GM20431 (cell line): ENCODE data around the gene SHPK.
"Not testable (repeated sequence)": the region's sequence is repeated elsewhere in the genome, so short reads cannot be mapped to it uniquely, and the experiment has no call there.

Source experiments
- in situ Hi-C: fragments of 300-500 bp; cut with MseI, MboI; formaldehyde crosslinking; loops from one replicate; pipeline ENCODE4 v1.15.0; 2020; ENCODE audit warnings: low sequenced_read_pairs; ENCODE audit not compliant: unreplicated experiment

Gene SHPK

GRCh38 chr17:3594051-3594800, 41.8 kb downstream of the SHPK start:
- in situ Hi-C loops: no loop called here

DNA sequence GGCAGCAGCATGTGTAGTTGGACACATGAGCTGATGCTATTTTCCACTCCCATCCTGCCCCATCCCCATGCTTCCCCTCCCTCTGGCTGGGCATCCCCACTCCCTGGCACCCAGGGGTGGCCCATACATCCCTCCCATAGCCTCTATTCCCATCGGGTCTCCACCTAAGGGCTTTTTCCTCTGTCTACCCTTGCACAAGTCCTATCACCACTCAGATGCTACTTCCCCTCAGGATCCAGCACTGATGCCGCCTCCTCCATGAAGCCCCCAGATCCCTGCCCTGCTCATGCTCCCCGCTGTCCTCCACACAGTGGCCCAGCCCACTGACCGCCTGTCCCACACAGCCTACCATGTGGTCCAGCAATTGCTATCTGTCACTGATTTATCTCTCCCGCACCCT, 42.7 kb downstream of the SHPK start:
- in situ Hi-C loops: no loop called here

DNA sequence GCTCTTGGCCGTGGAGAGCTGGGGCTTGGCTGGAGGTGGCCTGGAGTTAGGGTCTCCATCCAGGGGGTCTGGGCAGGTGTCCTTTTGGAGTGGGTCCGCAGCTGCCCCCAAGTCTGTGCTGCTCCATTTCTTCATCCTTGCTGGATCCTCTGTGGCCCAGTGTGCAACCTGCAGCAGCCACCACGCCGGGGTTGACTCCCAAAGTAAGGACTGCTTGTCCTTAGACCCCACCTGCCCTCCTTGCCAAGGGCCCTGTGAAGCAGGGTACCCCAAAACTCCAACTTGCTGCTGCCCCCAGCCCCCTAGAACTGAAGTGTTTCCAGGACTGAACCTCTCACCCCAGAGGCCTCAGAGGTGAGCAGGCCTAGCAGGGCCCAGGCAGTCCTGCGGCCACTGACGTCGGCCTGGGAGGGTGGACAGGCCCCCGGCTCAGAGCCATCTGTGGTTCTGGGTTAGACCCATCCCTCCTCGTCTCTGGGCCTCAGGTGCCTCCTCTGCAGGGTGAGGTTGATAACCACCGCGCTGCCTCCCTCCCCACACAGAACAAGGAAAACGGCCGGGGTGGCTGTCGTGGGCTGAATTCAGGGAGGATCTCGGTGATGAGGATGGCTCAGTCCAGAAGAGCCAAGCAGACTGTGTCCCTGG, 43.7 kb downstream of the SHPK start:
- in situ Hi-C loops: no loop called here

GRCh38 chr17:3590768-3591167, 45.3 kb downstream of the SHPK start:
- in situ Hi-C loops: no loop called here

- in situ Hi-C loops: no loop called here
Observed at GRCh38 chr17:3590231-3590630, 45.8 kb downstream of the SHPK start.

DNA sequence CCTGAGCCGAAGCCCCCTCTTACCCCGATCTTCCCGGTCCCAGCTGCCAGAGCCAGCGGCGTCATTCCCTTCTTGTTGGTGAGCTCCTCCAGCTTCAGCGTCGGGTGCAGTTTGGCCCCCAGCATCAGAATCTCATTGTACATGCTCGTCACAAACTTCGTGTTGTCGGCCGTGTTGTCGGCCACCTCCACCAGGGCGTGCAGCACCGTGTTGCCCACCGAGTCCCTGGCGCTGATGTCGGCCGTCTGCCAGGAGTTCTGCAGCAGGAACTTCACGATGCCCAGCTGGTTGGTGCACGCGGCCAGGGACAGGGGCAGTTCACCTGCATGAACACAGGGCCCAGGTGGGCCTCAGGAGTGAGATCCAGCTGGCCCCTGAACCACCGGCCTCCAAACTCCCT, 46.3 kb downstream of the SHPK start:
- in situ Hi-C loops: no loop called here

DNA sequence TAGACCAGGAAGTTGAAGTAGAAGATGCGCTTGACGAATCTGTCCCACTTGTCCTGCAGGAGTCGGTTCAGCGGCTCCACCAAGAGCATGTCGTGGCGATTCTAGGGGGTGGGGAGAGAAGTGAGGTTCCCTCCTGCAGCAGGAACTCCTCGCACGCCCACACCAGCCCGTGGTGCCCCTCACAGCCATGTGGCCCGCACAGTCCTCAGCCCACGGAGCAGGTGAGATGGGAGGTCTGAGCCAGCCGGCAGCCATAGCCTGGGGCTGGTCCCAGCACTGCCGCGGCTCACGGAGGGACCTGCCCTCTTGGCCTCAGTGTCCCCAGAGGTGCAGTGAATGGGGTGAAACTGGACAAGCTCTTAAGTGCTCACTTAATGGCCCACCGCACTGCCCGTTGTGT, 50.2 kb downstream of the SHPK start:
- in situ Hi-C loops: no loop called here

DNA sequence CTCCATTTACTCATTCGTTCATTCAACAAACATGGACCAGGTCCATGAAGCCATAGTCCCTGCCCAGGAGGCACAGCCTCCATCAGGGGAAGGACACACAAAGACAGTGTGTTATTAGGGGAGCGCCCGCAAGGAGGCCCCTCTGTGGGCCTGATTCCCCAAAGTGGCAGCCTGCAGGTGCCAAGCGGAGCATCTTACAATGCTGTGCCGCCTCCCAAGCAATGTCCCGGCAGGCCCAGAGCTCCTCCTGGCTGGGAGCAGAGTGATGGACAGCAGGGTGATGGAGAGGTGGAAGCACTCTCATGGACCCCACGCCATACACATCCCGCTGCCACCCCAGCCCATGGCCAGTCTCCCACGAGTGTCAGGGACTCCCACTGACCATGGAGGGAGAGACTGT, 52.6 kb downstream of the SHPK start:
- in situ Hi-C loops: no loop called here

DNA sequence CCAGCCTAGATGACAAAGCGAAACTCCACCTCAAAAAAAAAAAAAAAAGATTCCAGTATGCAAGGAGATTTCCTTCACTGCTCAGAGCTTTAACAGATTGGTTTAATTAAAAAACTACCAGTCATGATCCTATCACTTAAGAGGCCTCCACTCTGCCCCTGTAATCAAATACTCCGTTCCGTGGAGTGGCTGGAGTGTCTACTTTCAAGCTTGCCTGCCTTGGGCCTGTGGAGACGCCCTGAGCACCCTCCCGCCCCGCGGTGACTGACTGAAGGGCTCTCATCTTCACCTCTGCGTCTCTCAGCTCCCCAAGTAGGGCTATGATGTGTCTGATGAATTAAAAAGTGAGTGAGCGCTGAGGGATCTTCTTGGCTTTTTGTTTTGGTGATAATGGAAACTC, 53.1 kb downstream of the SHPK start:
- in situ Hi-C loops: no loop called here

DNA sequence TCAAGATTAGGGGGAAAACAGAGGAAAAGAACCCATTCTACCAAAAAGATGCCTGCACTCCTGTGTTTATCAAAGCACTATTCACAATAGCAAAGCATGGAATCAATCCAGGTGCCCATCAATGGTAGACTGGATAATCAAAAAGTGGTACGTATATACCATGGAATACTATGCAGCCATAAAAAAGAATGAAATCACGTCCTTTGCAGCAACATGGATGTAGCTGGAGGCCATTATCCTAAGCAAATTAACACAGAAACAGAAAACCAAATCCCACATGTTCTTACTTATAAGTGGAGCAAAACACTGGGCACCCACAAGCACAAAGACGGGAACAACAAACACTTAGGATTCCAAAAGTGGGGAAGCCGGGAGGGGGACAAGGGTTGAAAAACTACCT, 57.4 kb downstream of the SHPK start:
- in situ Hi-C loops: not testable (repeated sequence)

GRCh38 chr17:3576970-3577369, 59.1 kb downstream of the SHPK start:
- in situ Hi-C loops: no loop called here

- in situ Hi-C loops: no loop called here
Observed at GRCh38 chr17:3575511-3575910, 60.5 kb downstream of the SHPK start.

GRCh38 chr17:3574231-3574630, 61.8 kb downstream of the SHPK start:
- in situ Hi-C loops: no loop called here

GRCh38 chr17:3573246-3574100, 62.6 kb downstream of the SHPK start:
- in situ Hi-C loops: no loop called here

GRCh38 chr17:3572231-3572630, 63.8 kb downstream of the SHPK start:
- in situ Hi-C loops: no loop called here

DNA sequence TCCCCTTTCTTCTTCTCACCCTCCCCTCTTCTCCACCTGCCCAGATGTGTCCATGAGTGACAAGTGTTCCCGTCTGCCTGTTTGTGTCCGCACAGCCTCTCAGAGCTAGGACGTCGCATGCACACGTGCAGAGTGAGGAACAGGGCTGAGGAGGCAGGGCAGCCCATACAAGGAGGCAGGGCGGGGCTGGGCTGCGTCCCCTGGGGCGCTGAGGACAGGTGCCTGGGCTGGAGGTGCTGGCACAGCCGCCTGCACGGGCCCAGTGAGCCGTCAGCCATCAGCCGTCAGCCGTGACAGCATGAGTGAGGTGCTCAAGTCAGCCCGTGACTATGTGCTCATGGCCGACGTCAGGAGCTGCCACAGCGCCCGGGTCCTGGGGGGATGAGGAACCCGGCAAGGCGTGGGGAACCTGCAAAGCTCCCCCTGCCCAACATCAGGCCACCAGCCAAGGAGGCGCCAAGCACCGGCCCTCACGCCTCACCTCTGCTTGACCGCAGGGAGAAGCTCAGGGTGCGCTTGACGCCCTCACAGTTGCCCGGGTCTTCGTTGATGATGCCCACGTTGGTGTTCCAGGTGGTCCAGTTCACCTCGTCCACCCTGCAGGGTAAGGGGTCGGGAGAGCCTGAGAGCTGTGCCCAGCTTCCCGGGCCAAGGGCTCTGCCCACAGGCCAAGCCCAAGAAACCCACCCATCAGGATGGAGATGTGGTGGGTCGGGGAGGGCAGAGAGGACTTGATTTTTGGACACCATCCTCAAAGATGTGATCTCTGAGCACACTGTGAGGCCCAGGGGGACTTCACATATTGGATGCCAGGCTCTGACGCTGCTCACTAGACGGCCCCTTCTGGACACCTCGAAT, 64.8 kb downstream of the SHPK start:
- in situ Hi-C loops: no loop called here

- in situ Hi-C loops: no loop called here
Observed at GRCh38 chr17:3569534-3570137, 66.4 kb downstream of the SHPK start.

GRCh38 chr17:3566551-3566950, 69.5 kb downstream of the SHPK start:
- in situ Hi-C loops: no loop called here

DNA sequence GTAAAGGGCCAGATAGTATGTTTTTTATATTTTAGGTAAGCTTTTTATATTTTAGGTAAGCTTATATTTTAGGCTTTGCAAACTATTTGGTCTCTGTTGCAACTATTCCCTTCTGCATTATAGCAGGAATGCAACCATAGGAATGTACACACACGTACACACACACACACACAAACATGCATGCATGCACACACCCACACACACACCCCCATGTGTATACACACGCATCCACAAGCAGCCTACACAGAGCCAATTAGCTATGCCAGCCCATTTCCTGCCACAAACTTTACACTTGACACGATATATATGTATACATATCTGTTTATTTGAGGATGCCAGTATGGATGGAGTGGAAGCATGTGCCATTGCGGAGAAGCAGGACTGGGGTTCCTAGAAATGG, 70.9 kb downstream of the SHPK start:
- in situ Hi-C loops: no loop called here

GRCh38 chr17:3564241-3564640, 71.8 kb downstream of the SHPK start:
- in situ Hi-C loops: not testable (repeated sequence)
